ENCODE measurements around the gene MBOAT2. TPM values are rescaled to one million over a fixed set of nuclear protein-coding genes. Genes with fewer than 3 reads are reported as not detected.

MBOAT2 gene
- polyA plus RNA-seq, 1 donor from 2014 or later, result 205 TPM

DNA sequence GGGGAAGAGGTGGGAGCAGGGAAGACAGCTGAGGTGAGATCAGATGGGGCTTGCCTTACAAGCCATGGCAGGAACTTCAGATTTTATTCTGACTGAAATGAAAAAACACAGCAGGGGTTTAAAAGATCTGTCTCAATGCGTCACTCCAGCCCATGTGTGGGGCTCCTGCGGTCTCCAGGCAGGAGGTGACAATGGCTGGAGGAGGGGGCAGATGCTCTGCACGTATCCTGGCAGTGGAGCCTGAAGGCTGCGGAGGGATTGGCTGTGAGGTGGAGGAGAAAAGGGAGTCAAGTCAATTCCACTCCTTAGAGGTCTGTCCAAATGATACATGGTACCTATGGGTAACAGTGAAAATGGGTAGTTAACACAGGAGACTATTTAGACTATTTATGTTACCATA, 125.6 kb downstream of the MBOAT2 start:
- no peaks in the 10 kb centered on the region for H3K36me3 ChIP-seq (ENCODE audit: insufficient read depth, low read length)
- H2AFZ ChIP-seq (ENCODE audit: low read depth, low read length), result no peak overlapping the region
- H3K27ac ChIP-seq (ENCODE audit: low read length), result no peak overlapping the region
- no peaks in the 10 kb centered on the region for H3F3A ChIP-seq (ENCODE audit: insufficient read depth, low read length, poor library complexity, severe bottlenecking)
- H3K9ac ChIP-seq (ENCODE audit: low read length), result no peak overlapping the region
- no peaks in the 10 kb centered on the region for H3K9me3 ChIP-seq (ENCODE audit: low read length)
- H3K27me3 ChIP-seq (ENCODE audit: insufficient read depth, low read depth, low read length), result no peaks in the 10 kb centered on the region
- no peak overlapping the region for H3K4me2 ChIP-seq (ENCODE audit: low read length)
- H3K4me3 ChIP-seq (ENCODE audit: low read length), result no peak overlapping the region
- H3K9me2 ChIP-seq (ENCODE audit: insufficient read depth, low read length), result no peaks in the 10 kb centered on the region
- no peaks in the 10 kb centered on the region for H3K79me2 ChIP-seq (replicated peaks; ENCODE audit: insufficient read depth, low read length)
- TF ChIP-seq SMC3 (conservative IDR thresholded peaks at IDR 0.05; ENCODE audit: poor library complexity) (no peak), EP300 (conservative IDR thresholded peaks at IDR 0.05; ENCODE audit: poor library complexity, severe bottlenecking) (no peak), TAF1 (IDR thresholded peaks at IDR 0.05; ENCODE audit: low read depth) (no peak), POLR2AphosphoS5 (IDR thresholded peaks at IDR 0.05) (no peak)
- TF ChIP-seq, protein P1, sequence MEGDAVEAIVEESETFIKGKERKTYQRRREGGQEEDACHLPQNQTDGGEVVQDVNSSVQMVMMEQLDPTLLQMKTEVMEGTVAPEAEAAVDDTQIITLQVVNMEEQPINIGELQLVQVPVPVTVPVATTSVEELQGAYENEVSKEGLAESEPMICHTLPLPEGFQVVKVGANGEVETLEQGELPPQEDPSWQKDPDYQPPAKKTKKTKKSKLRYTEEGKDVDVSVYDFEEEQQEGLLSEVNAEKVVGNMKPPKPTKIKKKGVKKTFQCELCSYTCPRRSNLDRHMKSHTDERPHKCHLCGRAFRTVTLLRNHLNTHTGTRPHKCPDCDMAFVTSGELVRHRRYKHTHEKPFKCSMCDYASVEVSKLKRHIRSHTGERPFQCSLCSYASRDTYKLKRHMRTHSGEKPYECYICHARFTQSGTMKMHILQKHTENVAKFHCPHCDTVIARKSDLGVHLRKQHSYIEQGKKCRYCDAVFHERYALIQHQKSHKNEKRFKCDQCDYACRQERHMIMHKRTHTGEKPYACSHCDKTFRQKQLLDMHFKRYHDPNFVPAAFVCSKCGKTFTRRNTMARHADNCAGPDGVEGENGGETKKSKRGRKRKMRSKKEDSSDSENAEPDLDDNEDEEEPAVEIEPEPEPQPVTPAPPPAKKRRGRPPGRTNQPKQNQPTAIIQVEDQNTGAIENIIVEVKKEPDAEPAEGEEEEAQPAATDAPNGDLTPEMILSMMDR (IDR thresholded peaks at IDR 0.05; ENCODE audit: poor library complexity, severe bottlenecking), result no peak
- TF ChIP-seq, protein P2, sequence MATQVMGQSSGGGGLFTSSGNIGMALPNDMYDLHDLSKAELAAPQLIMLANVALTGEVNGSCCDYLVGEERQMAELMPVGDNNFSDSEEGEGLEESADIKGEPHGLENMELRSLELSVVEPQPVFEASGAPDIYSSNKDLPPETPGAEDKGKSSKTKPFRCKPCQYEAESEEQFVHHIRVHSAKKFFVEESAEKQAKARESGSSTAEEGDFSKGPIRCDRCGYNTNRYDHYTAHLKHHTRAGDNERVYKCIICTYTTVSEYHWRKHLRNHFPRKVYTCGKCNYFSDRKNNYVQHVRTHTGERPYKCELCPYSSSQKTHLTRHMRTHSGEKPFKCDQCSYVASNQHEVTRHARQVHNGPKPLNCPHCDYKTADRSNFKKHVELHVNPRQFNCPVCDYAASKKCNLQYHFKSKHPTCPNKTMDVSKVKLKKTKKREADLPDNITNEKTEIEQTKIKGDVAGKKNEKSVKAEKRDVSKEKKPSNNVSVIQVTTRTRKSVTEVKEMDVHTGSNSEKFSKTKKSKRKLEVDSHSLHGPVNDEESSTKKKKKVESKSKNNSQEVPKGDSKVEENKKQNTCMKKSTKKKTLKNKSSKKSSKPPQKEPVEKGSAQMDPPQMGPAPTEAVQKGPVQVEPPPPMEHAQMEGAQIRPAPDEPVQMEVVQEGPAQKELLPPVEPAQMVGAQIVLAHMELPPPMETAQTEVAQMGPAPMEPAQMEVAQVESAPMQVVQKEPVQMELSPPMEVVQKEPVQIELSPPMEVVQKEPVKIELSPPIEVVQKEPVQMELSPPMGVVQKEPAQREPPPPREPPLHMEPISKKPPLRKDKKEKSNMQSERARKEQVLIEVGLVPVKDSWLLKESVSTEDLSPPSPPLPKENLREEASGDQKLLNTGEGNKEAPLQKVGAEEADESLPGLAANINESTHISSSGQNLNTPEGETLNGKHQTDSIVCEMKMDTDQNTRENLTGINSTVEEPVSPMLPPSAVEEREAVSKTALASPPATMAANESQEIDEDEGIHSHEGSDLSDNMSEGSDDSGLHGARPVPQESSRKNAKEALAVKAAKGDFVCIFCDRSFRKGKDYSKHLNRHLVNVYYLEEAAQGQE (IDR thresholded peaks at IDR 0.05; ENCODE audit: borderline replicate concordance), result no peak
- H4K20me1 ChIP-seq (ENCODE audit: insufficient read depth), result no peaks in the 10 kb centered on the region

DNA sequence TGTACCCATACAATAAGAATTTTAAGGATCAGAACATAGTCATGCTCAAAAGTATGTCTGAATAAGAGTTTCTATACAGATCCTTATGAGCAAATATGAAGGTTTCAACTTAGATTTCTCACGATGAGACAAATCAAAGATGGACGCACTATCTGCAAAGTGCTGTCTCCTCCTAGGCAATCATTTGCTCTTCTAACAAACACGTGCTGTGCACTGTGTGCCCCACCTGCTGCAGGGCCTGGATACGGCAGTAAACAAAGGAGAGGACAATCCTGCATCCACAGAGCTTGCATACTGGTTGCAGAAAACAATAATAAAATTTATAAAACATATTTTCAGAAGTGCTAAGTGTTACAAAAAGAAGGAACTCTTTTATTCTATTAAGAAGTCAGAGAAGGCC, 126.2 kb downstream of the MBOAT2 start:
- no peak overlapping the region for H3K27ac ChIP-seq (ENCODE audit: low read length)
- H3K4me2 ChIP-seq (ENCODE audit: low read length), result no peak overlapping the region
- H3K36me3 ChIP-seq (ENCODE audit: insufficient read depth, low read length), result no peaks in the 10 kb centered on the region
- H4K20me1 ChIP-seq (ENCODE audit: insufficient read depth), result no peaks in the 10 kb centered on the region
- H3K4me3 ChIP-seq (ENCODE audit: low read length), result no peak overlapping the region
- no peak overlapping the region for H3K9ac ChIP-seq (ENCODE audit: low read length)
- H3K79me2 ChIP-seq (replicated peaks; ENCODE audit: insufficient read depth, low read length), result no peaks in the 10 kb centered on the region
- H3K9me3 ChIP-seq (ENCODE audit: low read length), result no peaks in the 10 kb centered on the region
- no peak overlapping the region for H2AFZ ChIP-seq (ENCODE audit: low read depth, low read length)
- H3K27me3 ChIP-seq (ENCODE audit: insufficient read depth, low read depth, low read length), result no peaks in the 10 kb centered on the region
- no peaks in the 10 kb centered on the region for H3K9me2 ChIP-seq (ENCODE audit: insufficient read depth, low read length)
- TF ChIP-seq, protein P2 (IDR thresholded peaks at IDR 0.05; ENCODE audit: borderline replicate concordance), result no peak
- TF ChIP-seq EZH2 (IDR thresholded peaks at IDR 0.05; ENCODE audit: borderline replicate concordance, insufficient read depth, low read length, poor library complexity, severe bottlenecking) (no peak), TAF1 (IDR thresholded peaks at IDR 0.05; ENCODE audit: low read depth) (no peak), EP300 (conservative IDR thresholded peaks at IDR 0.05; ENCODE audit: poor library complexity, severe bottlenecking) (no peak), SMC3 (conservative IDR thresholded peaks at IDR 0.05; ENCODE audit: poor library complexity) (no peak), POLR2AphosphoS5 (IDR thresholded peaks at IDR 0.05) (no peak), MXI1 (conservative IDR thresholded peaks at IDR 0.05; ENCODE audit: poor library complexity, severe bottlenecking) (no peak), RAD21 (conservative IDR thresholded peaks at IDR 0.05) (no peak)
- TF ChIP-seq, protein P1 (IDR thresholded peaks at IDR 0.05; ENCODE audit: poor library complexity, severe bottlenecking), result no peak
- H3F3A ChIP-seq (ENCODE audit: insufficient read depth, low read length, poor library complexity, severe bottlenecking), result no peaks in the 10 kb centered on the region
